Glutamatergic neuron (in vitro differentiated cells): ENCODE measurements around the gene EXOC6B. TPM values are rescaled to one million over a fixed set of nuclear protein-coding genes. Genes with fewer than 3 reads are reported as not detected.

ENCODE experiments used
- DNase-seq: peaks from one replicate; pipeline ENCODE4 v3.0.0; 2022
- H3K27ac Mint-ChIP-seq: one replicate; pipeline ENCODE4 v1.8.0; 2020; ENCODE audit warnings: mild to moderate bottlenecking, mixed read lengths, inconsistent platforms; ENCODE audit not compliant: unreplicated experiment
- H3K27me3 Mint-ChIP-seq: one replicate; pipeline ENCODE4 v1.8.0; 2020; ENCODE audit warnings: mild to moderate bottlenecking, moderate library complexity, mixed read lengths, inconsistent platforms; ENCODE audit not compliant: unreplicated experiment
- H3K36me3 Mint-ChIP-seq: one replicate; pipeline ENCODE4 v1.8.0; 2020; ENCODE audit warnings: mild to moderate bottlenecking, mixed read lengths, inconsistent platforms; ENCODE audit not compliant: unreplicated experiment
- H3K4me1 Mint-ChIP-seq: one replicate; pipeline ENCODE4 v1.8.0; 2020; ENCODE audit warnings: mild to moderate bottlenecking, low read depth, mixed read lengths, inconsistent platforms; ENCODE audit not compliant: unreplicated experiment
- H3K4me3 Mint-ChIP-seq: one replicate; pipeline ENCODE4 v1.8.0; 2020; ENCODE audit warnings: mild to moderate bottlenecking, mixed read lengths, inconsistent platforms; ENCODE audit not compliant: unreplicated experiment
- H3K9me3 Mint-ChIP-seq: one replicate; pipeline ENCODE4 v1.8.0; 2020; ENCODE audit warnings: mild to moderate bottlenecking, moderate library complexity, mixed read lengths, inconsistent platforms; ENCODE audit not compliant: unreplicated experiment
- CTCF ChIP-seq: fragments of 200-600 bp; sonication (generic); IDR thresholded peaks from one replicate; pipeline ENCODE4 v1.5.0; 2021; ENCODE audit not compliant: partially characterized antibody, unreplicated experiment
- total RNA-seq: library from RNA; stranded (reverse); fragmentation: NEBNext Ultra II Directional; extraction: Animal tissue kit (Norgen Biotek cat#: 25700); gene quantifications from one replicate; pipeline ENCODE4 v1.2.1, GENCODE V29; 2021; ENCODE audit not compliant: unreplicated experiment

The EXOC6B gene
- total RNA-seq, 1 donor from 2014 or later: 34.5 TPM

- no peak overlapping the region for H3K4me3 Mint-ChIP-seq
- H3K27me3 Mint-ChIP-seq: peaks cover 5% of the 10 kb centered on the region
- DNase-seq: no peak
- no peaks in the 10 kb centered on the region for H3K9me3 Mint-ChIP-seq
- peaks cover 13% of the 10 kb centered on the region for H3K4me1 Mint-ChIP-seq
- no peak for TF ChIP-seq CTCF
- H3K27ac Mint-ChIP-seq: no peak overlapping the region
- no peaks in the 10 kb centered on the region for H3K36me3 Mint-ChIP-seq
Measured at GRCh38 chr2:72134408-72134996, 691.3 kb downstream of the EXOC6B start.

- DNase-seq: no peak
- Mint-ChIP-seq H3K27me3 (peaks cover 5% of the 10 kb centered on the region), H3K27ac (no peak overlapping the region)
Measured at GRCh38 chr2:72133721-72134407, 692.0 kb downstream of the EXOC6B start.

GRCh38 chr2:72132981-72133720 is 692.7 kb downstream of the EXOC6B start:
- H3K9me3 Mint-ChIP-seq: no peaks in the 10 kb centered on the region
- DNase-seq: no peak
- peaks cover 5% of the 10 kb centered on the region for H3K27me3 Mint-ChIP-seq
- H3K4me1 Mint-ChIP-seq: peaks cover 19% of the 10 kb centered on the region
- no peak overlapping the region for H3K27ac Mint-ChIP-seq
- TF ChIP-seq CTCF: no peak
- H3K36me3 Mint-ChIP-seq: no peaks in the 10 kb centered on the region
- H3K4me3 Mint-ChIP-seq: no peak overlapping the region

More at GRCh38 chr2:72133721-72134407, 692.0 kb downstream of the EXOC6B start:
- Mint-ChIP-seq H3K9me3 (no peaks in the 10 kb centered on the region), H3K36me3 (no peaks in the 10 kb centered on the region), H3K4me3 (no peak overlapping the region), H3K4me1 (peaks cover 15% of the 10 kb centered on the region)
- TF ChIP-seq CTCF: no peak

- DNase-seq: no peak
- H3K27me3 Mint-ChIP-seq: peaks cover 5% of the 10 kb centered on the region
- no peaks in the 10 kb centered on the region for H3K9me3 Mint-ChIP-seq
- TF ChIP-seq CTCF: no peak
- H3K27ac Mint-ChIP-seq: no peak overlapping the region
- no peaks in the 10 kb centered on the region for H3K36me3 Mint-ChIP-seq
- peaks cover 19% of the 10 kb centered on the region for H3K4me1 Mint-ChIP-seq
- no peak overlapping the region for H3K4me3 Mint-ChIP-seq
Measured at GRCh38 chr2:72131916-72132841, 693.7 kb downstream of the EXOC6B start.
